IMR-90 (cell line): ENCODE results near the gene TEAD1. TPM values are rescaled to one million over a fixed set of nuclear protein-coding genes. Genes with fewer than 3 reads are reported as not detected.

ENCODE experiments used
- ATAC-seq: fragments of 200-7000 bp; cut with Tn5 transposase; 2 replicates; pipeline ENCODE4 v1.9.1; 2020; ENCODE audit warnings: low read depth, mild to moderate bottlenecking, moderate library complexity
- BruUV-seq: library from RNA; stranded (reverse); fragments of 400-500 nt; replicated peaks from 2 replicates; lab custom pipeline; 2021; lab: Mats Ljungman, UMichigan
- CTCF ChIA-PET: fragments of 300-600 bp; formaldehyde crosslinking; extraction: SDS; loops from one replicate; lab custom pipeline; 2021; ENCODE audit warnings: antibody characterized with exemption; lab: Yijun Ruan, JAX
- POLR2A ChIA-PET: fragments of 300-600 bp; sonication (Branson Sonifier 250); formaldehyde crosslinking; loops from one replicate; lab custom pipeline; 2022; ENCODE audit warnings: antibody characterized with exemption; ENCODE audit not compliant: unreplicated experiment; lab: Charles Lee
- DNase-seq: peaks from one replicate; pipeline ENCODE4 v3.0.0; 2013
- H2AFZ ChIP-seq: replicated peaks from 2 replicates; pipeline ENCODE3; 2013; ENCODE audit warnings: low read length, mild to moderate bottlenecking; ENCODE audit not compliant: poor library complexity
- H2AK5ac ChIP-seq: 2 replicates; pipeline ENCODE4 v1.6.1; 2013; ENCODE audit warnings: low read depth, low read length, inconsistent platforms
- H2AK9ac ChIP-seq: replicated peaks from 2 replicates; pipeline ENCODE3; 2013; ENCODE audit warnings: mild to moderate bottlenecking, low read depth, low read length, moderate library complexity; ENCODE audit not compliant: poor library complexity
- H2BK120ac ChIP-seq: 2 replicates; pipeline ENCODE4 v1.6.1; 2013; ENCODE audit warnings: low read depth, low read length, inconsistent platforms
- H2BK15ac ChIP-seq: 3 replicates; pipeline ENCODE4 v1.6.1; 2013; ENCODE audit warnings: low read depth, low read length, inconsistent platforms
- H2BK20ac ChIP-seq: 2 replicates; pipeline ENCODE4 v1.6.1; 2013; ENCODE audit warnings: low read depth, mild to moderate bottlenecking, inconsistent platforms, low read length, moderate library complexity
- H2BK5ac ChIP-seq: 2 replicates; pipeline ENCODE4 v1.6.1; 2013; ENCODE audit warnings: mild to moderate bottlenecking, low read depth, low read length, inconsistent platforms; ENCODE audit not compliant: poor library complexity, severe bottlenecking
- H3K14ac ChIP-seq: replicated peaks from 2 replicates; pipeline ENCODE4 v1.6.1; 2013; ENCODE audit warnings: low read depth, low read length, inconsistent platforms
- H3K18ac ChIP-seq: 2 replicates; pipeline ENCODE4 v1.6.1; 2013; ENCODE audit warnings: low read depth, low read length, control low read depth
- H3K23ac ChIP-seq: 2 replicates; pipeline ENCODE4 v1.6.1; 2013; ENCODE audit warnings: low read depth, low read length, inconsistent platforms
- H3K27ac ChIP-seq: 2 replicates; pipeline ENCODE4 v1.5.1; 2013; ENCODE audit warnings: mild to moderate bottlenecking, control low read depth, low read length; ENCODE audit not compliant: insufficient read depth
- H3K27me3 ChIP-seq: 2 replicates; pipeline ENCODE4 v1.6.1; 2013; ENCODE audit warnings: low read length; ENCODE audit not compliant: control insufficient read depth, insufficient read depth
- H3K36me3 ChIP-seq: 2 replicates; pipeline ENCODE4 v1.6.1; 2013; ENCODE audit warnings: low read length, mixed read lengths; ENCODE audit not compliant: control insufficient read depth, insufficient read depth
- H3K4ac ChIP-seq: 2 replicates; pipeline ENCODE4 v1.6.1; 2013; ENCODE audit warnings: low read depth, low read length, inconsistent platforms
- H3K4me1 ChIP-seq: 2 replicates; pipeline ENCODE4 v1.6.1; 2013; ENCODE audit warnings: low read length, mixed read lengths; ENCODE audit not compliant: control insufficient read depth, insufficient read depth
- H3K4me2 ChIP-seq: 2 replicates; pipeline ENCODE4 v1.6.1; 2013; ENCODE audit warnings: low read depth, mild to moderate bottlenecking, control low read depth, low read length, moderate library complexity
- H3K4me3 ChIP-seq: 2 replicates; pipeline ENCODE4 v1.5.1; 2013; ENCODE audit warnings: low read depth, mild to moderate bottlenecking, control low read depth, low read length, moderate library complexity; ENCODE audit not compliant: insufficient read depth
- H3K56ac ChIP-seq: 2 replicates; pipeline ENCODE4 v1.6.1; 2013; ENCODE audit warnings: low read length, inconsistent platforms; ENCODE audit not compliant: insufficient read depth; ENCODE audit errors: extremely low read depth
- H3K79me1 ChIP-seq, 2 experiments: 2 replicates each; pipeline ENCODE4 v1.6.1; 2013; ENCODE audit warnings: low read length in 2 of 2, inconsistent platforms in 1 of 2, low read depth in 1 of 2
- H3K9ac ChIP-seq: 2 replicates; pipeline ENCODE4 v1.6.1; 2013; ENCODE audit warnings: low read depth, low read length, control low read depth
- H3K9me1 ChIP-seq: 2 replicates; pipeline ENCODE4 v1.6.1; 2013; ENCODE audit warnings: low read length, inconsistent platforms; ENCODE audit not compliant: insufficient read depth
- H3K9me3 ChIP-seq: 2 replicates; pipeline ENCODE4 v1.6.1; 2013; ENCODE audit warnings: low read length; ENCODE audit not compliant: control insufficient read depth, insufficient read depth
- H4K20me1 ChIP-seq: 2 replicates; pipeline ENCODE4 v1.6.1; 2013; ENCODE audit warnings: low read length, inconsistent platforms; ENCODE audit not compliant: insufficient read depth
- H4K5ac ChIP-seq: 2 replicates; pipeline ENCODE4 v1.6.1; 2013; ENCODE audit warnings: mild to moderate bottlenecking, low read depth, low read length, control low read depth
- H4K8ac ChIP-seq, 2 experiments: 2 replicates each; pipeline ENCODE4 v1.6.1; 2013; ENCODE audit warnings: low read depth in 2 of 2, low read length in 2 of 2, control low read depth in 1 of 2, inconsistent platforms in 1 of 2
- H4K91ac ChIP-seq: 2 replicates; pipeline ENCODE4 v1.6.1; 2013; ENCODE audit warnings: low read depth, low read length, inconsistent platforms; ENCODE audit not compliant: insufficient read depth
- CEBPB ChIP-seq: IDR thresholded peaks from 2 replicates; pipeline ENCODE4 v1.6.1; 2012; ENCODE audit warnings: low read depth, low read length, improper control_type of control experiment
- CHD1 ChIP-seq: IDR thresholded peaks from 2 replicates; pipeline ENCODE4 v1.6.1; 2012; ENCODE audit warnings: low read depth, low read length, improper control_type of control experiment
- FOS ChIP-seq: fragments of 150-350 bp; IDR thresholded peaks from 2 replicates; pipeline ENCODE4 v1.6.1; 2016; ENCODE audit warnings: low read depth, low read length
- MAZ ChIP-seq: IDR thresholded peaks from 2 replicates; pipeline ENCODE4 v1.6.1; 2012; ENCODE audit warnings: low read depth, mild to moderate bottlenecking, low read length, improper control_type of control experiment, moderate library complexity, borderline replicate concordance
- MXI1 ChIP-seq: IDR thresholded peaks from 2 replicates; pipeline ENCODE4 v1.6.1; 2012; ENCODE audit warnings: low read depth, mild to moderate bottlenecking, low read length, moderate library complexity, borderline replicate concordance
- NFE2L2 ChIP-seq: fragments of 150-350 bp; IDR thresholded peaks from 2 replicates; pipeline ENCODE4 v1.6.1; 2016; ENCODE audit warnings: low read depth, mild to moderate bottlenecking, low read length
- POLR2A ChIP-seq: IDR thresholded peaks from 2 replicates; pipeline ENCODE4 v1.6.1; 2012; ENCODE audit warnings: mild to moderate bottlenecking, low read depth, low read length
- RAD21 ChIP-seq: IDR thresholded peaks from 2 replicates; pipeline ENCODE4 v1.6.1; 2012; ENCODE audit warnings: low read length, improper control_type of control experiment
- RCOR1 ChIP-seq: IDR thresholded peaks from 2 replicates; pipeline ENCODE4 v1.6.1; 2012; ENCODE audit warnings: mild to moderate bottlenecking, low read length, improper control_type of control experiment; ENCODE audit not compliant: insufficient replicate concordance
- RFX5 ChIP-seq: IDR thresholded peaks from 2 replicates; pipeline ENCODE4 v1.8.0; 2012; ENCODE audit warnings: low read depth, mild to moderate bottlenecking, low read length, moderate library complexity
- SMC3 ChIP-seq: fragments of 150-350 bp; IDR thresholded peaks from 2 replicates; pipeline ENCODE4 v1.6.1; 2016; ENCODE audit warnings: low read depth, mild to moderate bottlenecking, antibody characterized with exemption, low read length, moderate library complexity
- WGBS, 2 experiments: methylation state at CpG; one replicate each; pipeline versions ENCODE4 v1.1.5 to v1.1.7; 2013; ENCODE audit warnings: missing lambda C conversion rate in 2 of 2; ENCODE audit not compliant: insufficient read length in 1 of 2; ENCODE audit errors: extremely low coverage in 2 of 2; 5-methylcytosine and 5-hydroxymethylcytosine counted together
- dilution Hi-C: fragments of 300-500 bp; cut with HindIII; formaldehyde crosslinking; loops from one replicate; pipeline ENCODE4 v1.14.3; 2018; ENCODE audit warnings: low sequenced_read_pairs; ENCODE audit not compliant: unreplicated experiment
- in situ Hi-C: fragments of 300-500 bp; cut with MboI; formaldehyde crosslinking; loops from 3 replicates; pipeline ENCODE4 v1.14.3; 2019; ENCODE audit warnings: low sequenced_read_pairs, inconsistent platforms, mixed read lengths
- intact Hi-C: fragments of 100-400 bp; cut with micrococcal nuclease; formaldehyde crosslinking; loops from 2 replicates; pipeline ENCODE4 v1.10.0; 2022
- polyA plus RNA-seq, 3 experiments: library from polyadenylated mRNA; depleted of rRNA; stranded (reverse); fragments of >200 nt; gene quantifications; 2 replicates each; pipeline ENCODE4 v1.2.3, GENCODE V29; 2012; ENCODE audit warnings: low replicate concordance in 1 of 3
- total RNA-seq: library from RNA; depleted of rRNA; stranded (reverse); fragments of >200 nt; gene quantifications from 2 replicates; pipeline ENCODE4 v1.2.3, GENCODE V29; 2012
- TF ChIP-seq, protein P1 (sequence below): conservative IDR thresholded peaks from 2 replicates; pipeline ENCODE4 v1.5.1; 2012; ENCODE audit warnings: mild to moderate bottlenecking, low read depth, low read length, improper control_type of control experiment
- TF ChIP-seq, protein P2 (sequence below): fragments of 150-350 bp; IDR thresholded peaks from 2 replicates; pipeline ENCODE4 v1.6.1; 2016; ENCODE audit warnings: low read depth, mild to moderate bottlenecking, low read length, moderate library complexity, borderline replicate concordance
- TF ChIP-seq, protein P3 (sequence below): fragments of 150-350 bp; IDR thresholded peaks from 2 replicates; pipeline ENCODE4 v1.6.1; 2017; ENCODE audit warnings: mild to moderate bottlenecking, antibody characterized with exemption, low read length, low read depth

TEAD1 gene
- total and polyA plus RNA-seq, 2 of the 4 experiments (the other 2 are of a cell fraction) = 51.8 to 69.2 TPM

DNA sequence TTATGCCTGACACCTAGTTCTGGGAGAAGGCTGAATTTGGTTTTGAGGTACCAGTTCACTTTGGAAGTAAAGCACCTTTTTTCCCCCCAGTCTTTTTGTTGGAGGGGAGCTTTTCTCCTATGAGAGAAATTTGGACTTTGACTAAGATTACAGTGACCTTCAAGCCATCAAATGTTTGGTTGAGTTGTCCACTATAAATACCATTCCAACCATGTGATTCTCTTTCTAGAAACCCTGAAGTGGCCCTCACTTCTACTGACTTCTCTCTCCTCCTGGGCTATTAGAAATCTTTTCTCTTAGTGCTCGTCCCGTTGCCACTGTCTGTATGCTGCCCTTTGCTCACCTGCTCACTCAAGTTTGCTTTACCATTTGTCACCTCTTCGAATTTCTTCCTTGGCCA is 82.6 kb downstream of the TEAD1 start:
- CTCF ChIA-PET = no interaction called here

More for the DNA sequence above, 82.6 kb downstream of the TEAD1 start:
- Histone ChIP-seq H2BK120ac (no peak overlapping the region), H3K27ac (no peak overlapping the region), H2AK9ac (no peak overlapping the region), H2AK5ac (no peak overlapping the region), H4K5ac (no peak overlapping the region), H2BK15ac (no peak overlapping the region), H4K8ac (no peak overlapping the region), H2AFZ (no peak overlapping the region), H2BK20ac (no peak overlapping the region), H3K4me2 (no peak overlapping the region), H4K20me1 (peaks cover 96% of the 10 kb centered on the region), H3K9ac (no peak overlapping the region), H3K27me3 (no peaks in the 10 kb centered on the region), H3K14ac (no peak overlapping the region), H3K79me1 (peaks cover 12 to 93% of the 10 kb centered on the region in 2 experiments), H3K56ac (no peak overlapping the region), H3K18ac (no peak overlapping the region), H3K36me3 (no peaks in the 10 kb centered on the region; the same call in 1 of the 2 replicates), H2BK5ac (no peak overlapping the region), H3K4me3 (no peak overlapping the region), H3K9me3 (no peaks in the 10 kb centered on the region), H4K91ac (no peak overlapping the region), H3K4me1 (peaks cover 31% of the 10 kb centered on the region), H3K4ac (no peak overlapping the region), H3K23ac (no peak overlapping the region; the same call in 1 of the 2 replicates), H3K9me1 (peaks cover 30% of the 10 kb centered on the region)
- DNase-seq (no peak), ATAC-seq (no peak)
- intact Hi-C loops = no loop called here
- BruUV-seq = no TSS peak
- dilution Hi-C loops = no loop called here
- TF ChIP-seq FOS = no peak
- TF ChIP-seq SMC3 = no peak
- no peak for TF ChIP-seq CEBPB
- no peak for TF ChIP-seq MXI1
- no peak for TF ChIP-seq POLR2A
- no peak for TF ChIP-seq CHD1
- TF ChIP-seq MAZ = no peak
- TF ChIP-seq, protein P1, sequence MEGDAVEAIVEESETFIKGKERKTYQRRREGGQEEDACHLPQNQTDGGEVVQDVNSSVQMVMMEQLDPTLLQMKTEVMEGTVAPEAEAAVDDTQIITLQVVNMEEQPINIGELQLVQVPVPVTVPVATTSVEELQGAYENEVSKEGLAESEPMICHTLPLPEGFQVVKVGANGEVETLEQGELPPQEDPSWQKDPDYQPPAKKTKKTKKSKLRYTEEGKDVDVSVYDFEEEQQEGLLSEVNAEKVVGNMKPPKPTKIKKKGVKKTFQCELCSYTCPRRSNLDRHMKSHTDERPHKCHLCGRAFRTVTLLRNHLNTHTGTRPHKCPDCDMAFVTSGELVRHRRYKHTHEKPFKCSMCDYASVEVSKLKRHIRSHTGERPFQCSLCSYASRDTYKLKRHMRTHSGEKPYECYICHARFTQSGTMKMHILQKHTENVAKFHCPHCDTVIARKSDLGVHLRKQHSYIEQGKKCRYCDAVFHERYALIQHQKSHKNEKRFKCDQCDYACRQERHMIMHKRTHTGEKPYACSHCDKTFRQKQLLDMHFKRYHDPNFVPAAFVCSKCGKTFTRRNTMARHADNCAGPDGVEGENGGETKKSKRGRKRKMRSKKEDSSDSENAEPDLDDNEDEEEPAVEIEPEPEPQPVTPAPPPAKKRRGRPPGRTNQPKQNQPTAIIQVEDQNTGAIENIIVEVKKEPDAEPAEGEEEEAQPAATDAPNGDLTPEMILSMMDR = no peak
- TF ChIP-seq RAD21 = no peak
- TF ChIP-seq, protein P2, sequence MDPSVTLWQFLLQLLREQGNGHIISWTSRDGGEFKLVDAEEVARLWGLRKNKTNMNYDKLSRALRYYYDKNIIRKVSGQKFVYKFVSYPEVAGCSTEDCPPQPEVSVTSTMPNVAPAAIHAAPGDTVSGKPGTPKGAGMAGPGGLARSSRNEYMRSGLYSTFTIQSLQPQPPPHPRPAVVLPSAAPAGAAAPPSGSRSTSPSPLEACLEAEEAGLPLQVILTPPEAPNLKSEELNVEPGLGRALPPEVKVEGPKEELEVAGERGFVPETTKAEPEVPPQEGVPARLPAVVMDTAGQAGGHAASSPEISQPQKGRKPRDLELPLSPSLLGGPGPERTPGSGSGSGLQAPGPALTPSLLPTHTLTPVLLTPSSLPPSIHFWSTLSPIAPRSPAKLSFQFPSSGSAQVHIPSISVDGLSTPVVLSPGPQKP = no peak
- TF ChIP-seq RFX5 = no peak
- no peak for TF ChIP-seq RCOR1
- TF ChIP-seq NFE2L2 = no peak
- TF ChIP-seq, protein P3, sequence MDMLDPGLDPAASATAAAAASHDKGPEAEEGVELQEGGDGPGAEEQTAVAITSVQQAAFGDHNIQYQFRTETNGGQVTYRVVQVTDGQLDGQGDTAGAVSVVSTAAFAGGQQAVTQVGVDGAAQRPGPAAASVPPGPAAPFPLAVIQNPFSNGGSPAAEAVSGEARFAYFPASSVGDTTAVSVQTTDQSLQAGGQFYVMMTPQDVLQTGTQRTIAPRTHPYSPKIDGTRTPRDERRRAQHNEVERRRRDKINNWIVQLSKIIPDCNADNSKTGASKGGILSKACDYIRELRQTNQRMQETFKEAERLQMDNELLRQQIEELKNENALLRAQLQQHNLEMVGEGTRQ = no peak
- no CpG with 5 or more reads among the region's 3 CpGs for WGBS, 2 experiments
- in situ Hi-C loops = no loop called here
- POLR2A ChIA-PET = no interaction called here
